MM.1S (cell line): Measurements from ENCODE around the gene CYTH3.

ENCODE experiments used
- DNase-seq: peaks from one replicate; pipeline ENCODE4 v3.0.0-alpha.2; 2015
- H2AFZ ChIP-seq: fragments of 300-600 bp; sonication (generic); 2 replicates; pipeline ENCODE4 v1.6.0; 2016; ENCODE audit warnings: antibody characterized with exemption, low read length
- H3F3A ChIP-seq: fragments of 300-600 bp; sonication (generic); 2 replicates; pipeline ENCODE4 v1.6.1; 2016; ENCODE audit warnings: mild to moderate bottlenecking, antibody characterized with exemption, low read length, moderate library complexity, mixed read lengths; ENCODE audit not compliant: insufficient read depth
- H3K27ac ChIP-seq: fragments of 300-600 bp; sonication (generic); 2 replicates; pipeline ENCODE4 v1.5.1; 2016; ENCODE audit warnings: mild to moderate bottlenecking, low read length
- H3K27me3 ChIP-seq: fragments of 300-600 bp; sonication (generic); replicated peaks from 2 replicates; pipeline ENCODE4 v1.6.0; 2016; ENCODE audit warnings: low read length; ENCODE audit not compliant: insufficient read depth
- H3K36me3 ChIP-seq: fragments of 300-600 bp; sonication (generic); replicated peaks from 2 replicates; pipeline ENCODE4 v1.6.1; 2016; ENCODE audit warnings: mild to moderate bottlenecking, low read length, mixed read lengths; ENCODE audit not compliant: insufficient read depth
- H3K4me1 ChIP-seq: fragments of 300-600 bp; sonication (generic); 2 replicates; pipeline ENCODE4 v1.6.1; 2016; ENCODE audit warnings: low read length, mixed read lengths
- H3K4me2 ChIP-seq: fragments of 300-600 bp; sonication (generic); 2 replicates; pipeline ENCODE4 v1.6.0; 2016; ENCODE audit warnings: low read depth, low read length
- H3K4me3 ChIP-seq: fragments of 300-600 bp; sonication (generic); 2 replicates; pipeline ENCODE4 v1.5.1; 2016; ENCODE audit warnings: low read length, mixed read lengths
- H3K79me2 ChIP-seq: fragments of 300-600 bp; sonication (generic); 2 replicates; pipeline ENCODE4 v1.6.1; 2016; ENCODE audit warnings: mixed run types, low read length, mixed read lengths
- H3K9ac ChIP-seq: fragments of 300-600 bp; sonication (generic); 2 replicates; pipeline ENCODE4 v1.6.1; 2016; ENCODE audit warnings: low read length, mixed read lengths
- H3K9me2 ChIP-seq: fragments of 300-600 bp; sonication (generic); replicated peaks from 2 replicates; pipeline ENCODE4 v1.6.1; 2016; ENCODE audit warnings: mild to moderate bottlenecking, low read length, mixed read lengths; ENCODE audit not compliant: insufficient read depth
- H3K9me3 ChIP-seq: fragments of 300-600 bp; sonication (generic); replicated peaks from 2 replicates; pipeline ENCODE4 v1.6.1; 2016; ENCODE audit warnings: mild to moderate bottlenecking, low read length, mixed read lengths; ENCODE audit not compliant: insufficient read depth
- H4K20me1 ChIP-seq: fragments of 300-600 bp; sonication (generic); 2 replicates; pipeline ENCODE4 v1.6.1; 2016; ENCODE audit warnings: mild to moderate bottlenecking, low read length, moderate library complexity, mixed read lengths; ENCODE audit not compliant: insufficient read depth
- EZH2 ChIP-seq: fragments of 300-600 bp; sonication (generic); optimal IDR thresholded peaks from 2 replicates; pipeline ENCODE3; 2017; ENCODE audit warnings: low read depth, mild to moderate bottlenecking, antibody characterized with exemption, low read length, mixed read lengths
- EZH2phosphoT487 ChIP-seq: fragments of 300-600 bp; sonication (generic); IDR thresholded peaks from 2 replicates; pipeline ENCODE4 v1.6.1; 2018; ENCODE audit warnings: antibody characterized with exemption, low read length
- TF ChIP-seq, protein P1 (sequence below): fragments of 300-600 bp; sonication (generic); IDR thresholded peaks from 2 replicates; pipeline ENCODE4 v1.5.1; 2016; ENCODE audit warnings: antibody characterized with exemption, low read length, mixed read lengths

Gene CYTH3

DNA sequence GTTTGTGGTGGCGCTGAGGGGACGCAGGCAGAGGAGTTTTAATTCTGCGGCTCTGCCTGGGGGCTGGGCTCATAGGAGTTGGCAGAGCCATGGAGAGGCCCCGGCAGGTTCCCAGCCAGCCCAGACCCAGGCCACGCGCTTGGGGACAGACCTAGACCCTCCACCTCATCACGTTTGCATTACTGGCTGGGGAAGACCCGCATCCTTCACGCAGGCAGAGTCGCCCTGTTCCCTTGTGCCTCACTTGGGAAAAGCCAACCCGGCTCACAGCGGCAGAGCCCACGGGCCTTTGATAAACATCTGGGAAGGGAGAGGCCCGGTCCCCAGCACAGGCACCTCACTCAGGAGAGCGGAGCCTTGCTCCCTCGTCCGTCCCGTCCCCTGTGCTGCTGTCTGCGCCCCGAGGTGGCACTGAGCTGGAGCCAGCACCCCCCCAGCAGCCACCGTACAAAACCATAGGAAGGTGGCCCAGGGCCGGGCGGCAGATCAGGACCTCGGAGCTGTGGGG, 112.8 kb downstream of the CYTH3 start:
- H3K36me3 ChIP-seq, result 0 out of 2 replicates have a peak, but pooled peaks cover 8% of the 10 kb centered on the region
- no peaks in the 10 kb centered on the region for H3K9me2 ChIP-seq
- H3K27ac ChIP-seq, result no peak overlapping the region
- no peak overlapping the region for H3K9ac ChIP-seq
- H3K4me3 ChIP-seq, result no peak overlapping the region
- no peak for DNase-seq
- no peak overlapping the region for H2AFZ ChIP-seq
- H3K27me3 ChIP-seq, result no peaks in the 10 kb centered on the region
- no peaks in the 10 kb centered on the region for H3K9me3 ChIP-seq
- peaks cover 40% of the 10 kb centered on the region for H3F3A ChIP-seq
- TF ChIP-seq EZH2phosphoT487, result no peak
- TF ChIP-seq, protein P1, sequence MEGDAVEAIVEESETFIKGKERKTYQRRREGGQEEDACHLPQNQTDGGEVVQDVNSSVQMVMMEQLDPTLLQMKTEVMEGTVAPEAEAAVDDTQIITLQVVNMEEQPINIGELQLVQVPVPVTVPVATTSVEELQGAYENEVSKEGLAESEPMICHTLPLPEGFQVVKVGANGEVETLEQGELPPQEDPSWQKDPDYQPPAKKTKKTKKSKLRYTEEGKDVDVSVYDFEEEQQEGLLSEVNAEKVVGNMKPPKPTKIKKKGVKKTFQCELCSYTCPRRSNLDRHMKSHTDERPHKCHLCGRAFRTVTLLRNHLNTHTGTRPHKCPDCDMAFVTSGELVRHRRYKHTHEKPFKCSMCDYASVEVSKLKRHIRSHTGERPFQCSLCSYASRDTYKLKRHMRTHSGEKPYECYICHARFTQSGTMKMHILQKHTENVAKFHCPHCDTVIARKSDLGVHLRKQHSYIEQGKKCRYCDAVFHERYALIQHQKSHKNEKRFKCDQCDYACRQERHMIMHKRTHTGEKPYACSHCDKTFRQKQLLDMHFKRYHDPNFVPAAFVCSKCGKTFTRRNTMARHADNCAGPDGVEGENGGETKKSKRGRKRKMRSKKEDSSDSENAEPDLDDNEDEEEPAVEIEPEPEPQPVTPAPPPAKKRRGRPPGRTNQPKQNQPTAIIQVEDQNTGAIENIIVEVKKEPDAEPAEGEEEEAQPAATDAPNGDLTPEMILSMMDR, result no peak
- TF ChIP-seq EZH2, result no peak
- H3K4me2 ChIP-seq, result no peak overlapping the region
- H3K79me2 ChIP-seq, result peaks cover 39% of the 10 kb centered on the region
- no peaks in the 10 kb centered on the region for H4K20me1 ChIP-seq
- H3K4me1 ChIP-seq, result peaks cover 44% of the 10 kb centered on the region

DNA sequence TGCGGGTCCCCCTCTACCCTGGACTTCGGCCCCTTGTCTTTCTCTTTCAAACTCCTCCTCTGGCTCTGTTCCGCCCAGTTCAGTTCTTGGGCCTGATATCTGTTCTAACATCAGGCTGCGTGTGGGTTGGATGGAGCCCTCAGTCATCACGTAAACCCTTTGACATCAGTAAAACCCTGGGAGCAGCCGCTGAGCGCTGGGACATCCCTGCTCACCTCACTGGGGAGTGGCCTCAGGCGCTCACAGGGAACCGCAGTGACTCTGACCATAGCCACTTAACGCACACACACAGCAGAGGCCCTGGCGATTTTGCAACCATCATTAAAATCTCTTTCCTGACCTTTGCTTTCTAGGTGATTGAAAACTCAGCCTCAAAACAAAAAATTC, 113.3 kb downstream of the CYTH3 start:
- Histone ChIP-seq H2AFZ (no peak overlapping the region), H3K27me3 (no peaks in the 10 kb centered on the region), H3K79me2 (peaks cover 39% of the 10 kb centered on the region), H3K4me1 (peaks cover 42% of the 10 kb centered on the region), H3F3A (peaks cover 40% of the 10 kb centered on the region), H3K9me3 (no peaks in the 10 kb centered on the region), H3K27ac (no peak overlapping the region), H4K20me1 (no peaks in the 10 kb centered on the region), H3K9ac (no peak overlapping the region), H3K9me2 (no peaks in the 10 kb centered on the region), H3K4me3 (no peak overlapping the region), H3K36me3 (0 out of 2 replicates have a peak, but pooled peaks cover 8% of the 10 kb centered on the region), H3K4me2 (no peak overlapping the region)
- TF ChIP-seq EZH2phosphoT487 (no peak), EZH2 (no peak)
- TF ChIP-seq, protein P1, result no peak
- no peak for DNase-seq

DNA sequence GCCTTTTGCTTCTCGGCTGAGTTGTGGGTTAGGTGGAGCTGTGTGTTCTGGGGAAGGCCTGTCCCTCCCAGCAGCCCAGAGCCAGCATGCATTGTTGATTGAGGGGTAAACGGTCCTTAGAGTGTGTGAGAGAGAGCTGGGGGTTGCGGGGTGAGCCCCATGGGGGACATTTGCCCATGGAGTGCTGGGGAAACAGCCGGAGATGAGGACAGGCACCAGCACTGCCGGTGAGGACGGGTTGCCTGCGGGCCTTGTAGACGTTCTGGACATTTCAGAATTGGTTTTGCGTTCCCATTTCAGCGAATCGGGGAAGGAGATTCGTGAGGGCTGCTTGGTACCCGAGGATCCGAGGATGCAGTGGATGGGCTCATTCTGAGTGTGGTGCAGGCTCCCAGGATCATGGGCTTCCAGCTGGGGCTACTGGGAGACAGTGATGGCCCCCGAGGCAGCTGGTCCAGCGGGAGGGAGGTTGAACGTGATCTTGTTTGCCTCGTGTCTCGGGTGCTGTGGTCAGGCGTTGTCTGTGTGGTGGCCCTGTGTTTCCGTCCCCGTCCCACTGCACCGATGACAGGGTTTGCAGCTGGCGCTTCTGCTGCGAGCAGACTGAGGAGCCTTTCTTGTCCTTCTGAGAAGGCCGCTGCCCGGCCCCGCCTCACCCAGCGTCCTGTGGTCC, 113.9 kb downstream of the CYTH3 start:
- no peak overlapping the region for H2AFZ ChIP-seq
- peaks cover 37% of the 10 kb centered on the region for H3K4me1 ChIP-seq
- H3K4me3 ChIP-seq, result no peak overlapping the region
- H3K4me2 ChIP-seq, result no peak overlapping the region
- TF ChIP-seq EZH2phosphoT487, result no peak
- no peak for TF ChIP-seq EZH2
- TF ChIP-seq, protein P1, result no peak
- no peaks in the 10 kb centered on the region for H3K9me2 ChIP-seq
- H3K9me3 ChIP-seq, result no peaks in the 10 kb centered on the region
- no peak for DNase-seq
- 0 out of 2 replicates have a peak, but pooled peaks cover 8% of the 10 kb centered on the region for H3K36me3 ChIP-seq
- H3K9ac ChIP-seq, result no peak overlapping the region
- peaks cover 39% of the 10 kb centered on the region for H3K79me2 ChIP-seq
- peaks cover 35% of the 10 kb centered on the region for H3F3A ChIP-seq
- no peaks in the 10 kb centered on the region for H3K27me3 ChIP-seq
- no peak overlapping the region for H3K27ac ChIP-seq
- H4K20me1 ChIP-seq, result no peaks in the 10 kb centered on the region
